ENCODE measurements around the gene ZNF248.
"Not testable (repeated sequence)": the region's sequence is repeated elsewhere in the genome, so short reads cannot be mapped to it uniquely, and the experiment has no call there.

The ZNF248 gene

GRCh38 chr10:37857287-37858211 is at the start of gene ZNF248:
ZNF248 (minus strand) TSS chr10:37857610; CDS start chr10:37856310, 1,300 bp downstream.
- DNase-seq: peak; percentile 95

- no peak for DNase-seq
Measured at GRCh38 chr10:37906382-37906781, 49.0 kb upstream of the ZNF248 start.

- DNase-seq: no peak
Measured at GRCh38 chr10:37896436-37896835, 39.0 kb upstream of the ZNF248 start.

GRCh38 chr10:37895674-37896073 is 38.3 kb upstream of the ZNF248 start:
- no peak for DNase-seq

GRCh38 chr10:37885850-37886249 is 28.4 kb upstream of the ZNF248 start:
- DNase-seq: no peak

- no peak for DNase-seq
Measured at GRCh38 chr10:37872955-37873354, 15.5 kb upstream of the ZNF248 start.

GRCh38 chr10:37872283-37872682 is 14.9 kb upstream of the ZNF248 start:
- no peak for DNase-seq

- DNase-seq: no peak
Measured at GRCh38 chr10:37871568-37872251, 14.3 kb upstream of the ZNF248 start.

- DNase-seq: no peak
Measured at GRCh38 chr10:37871143-37871542, 13.7 kb upstream of the ZNF248 start.

GRCh38 chr10:37868796-37869195 is 11.4 kb upstream of the ZNF248 start:
- DNase-seq: no peak

- DNase-seq: no peak
Measured at GRCh38 chr10:37865957-37866803, 8.8 kb upstream of the ZNF248 start.

- DNase-seq: no peak
Measured at GRCh38 chr10:37865264-37865663, 7.9 kb upstream of the ZNF248 start.

- DNase-seq: no peak
Measured at GRCh38 chr10:37860494-37861190, 3.2 kb upstream of the ZNF248 start.

GRCh38 chr10:37859270-37859669 is 1.9 kb upstream of the ZNF248 start:
- not testable (repeated sequence) for DNase-seq

- DNase-seq: peak; percentile 23
Measured at GRCh38 chr10:37856881-37857286, 526 bp downstream of the ZNF248 start.

GRCh38 chr10:37855636-37856035 is 1.8 kb downstream of the ZNF248 start:
- no peak for DNase-seq

- no peak for DNase-seq
Measured at GRCh38 chr10:37854626-37855025, 2.8 kb downstream of the ZNF248 start.

GRCh38 chr10:37844644-37845043 is 12.8 kb downstream of the ZNF248 start:
- DNase-seq: no peak

- no peak for DNase-seq
Measured at GRCh38 chr10:37839243-37839642, 18.2 kb downstream of the ZNF248 start.

GRCh38 chr10:37831495-37832333 is 25.7 kb downstream of the ZNF248 start:
- DNase-seq: no peak

- DNase-seq: no peak
Measured at GRCh38 chr10:37826806-37827205, 30.6 kb downstream of the ZNF248 start.

- DNase-seq: no peak
Measured at GRCh38 chr10:37821237-37821636, 36.2 kb downstream of the ZNF248 start.
